DND-41 (cell line): ENCODE measurements around the gene ZNF384.

Source experiments
- ATAC-seq: fragments of 200-7000 bp; cut with Tn5 transposase; 3 replicates; pipeline ENCODE4 v1.9.1; 2021; ENCODE audit warnings: low read depth; ENCODE audit not compliant: insufficient read depth
- DNase-seq: peaks from one replicate; pipeline ENCODE4 v3.0.0-alpha.2; 2020
- H2AFZ ChIP-seq: 2 replicates; pipeline ENCODE4 v1.6.0; 2012; ENCODE audit warnings: low read depth, low read length
- H3K27ac ChIP-seq: 2 replicates; pipeline ENCODE4 v1.5.1; 2012; ENCODE audit warnings: low read length, inconsistent platforms
- H3K27me3 ChIP-seq: fragments of 200-600 bp; sonication (generic); 2 replicates; pipeline ENCODE4 v1.6.0; 2012; ENCODE audit warnings: low read length, mild to moderate bottlenecking, inconsistent platforms; ENCODE audit not compliant: insufficient read depth, poor library complexity
- H3K36me3 ChIP-seq: 2 replicates; pipeline ENCODE4 v1.5.1; 2012; ENCODE audit warnings: low read length, inconsistent platforms; ENCODE audit not compliant: insufficient read depth
- H3K4me1 ChIP-seq: 2 replicates; pipeline ENCODE4 v1.5.1; 2012; ENCODE audit warnings: mild to moderate bottlenecking, low read length; ENCODE audit not compliant: insufficient read depth
- H3K4me2 ChIP-seq: 2 replicates; pipeline ENCODE4 v1.6.0; 2012; ENCODE audit warnings: mild to moderate bottlenecking, moderate library complexity, low read length, inconsistent platforms; ENCODE audit not compliant: insufficient read depth
- H3K4me3 ChIP-seq, 2 experiments: fragments of 200-600 bp in 1 of 2; shearing (Covaris generic) in 1 of 2; 2 replicates each; pipeline ENCODE4 v1.5.1; 2012 to 2016; ENCODE audit warnings: inconsistent platforms in 2 of 2, low read length in 2 of 2, mild to moderate bottlenecking in 2 of 2, low read depth in 1 of 2, moderate library complexity in 1 of 2
- H3K79me2 ChIP-seq: 2 replicates; pipeline ENCODE4 v1.6.0; 2012; ENCODE audit warnings: low read length, inconsistent platforms; ENCODE audit not compliant: insufficient read depth
- H3K9ac ChIP-seq: 2 replicates; pipeline ENCODE4 v1.6.0; 2012; ENCODE audit warnings: low read depth, mild to moderate bottlenecking, inconsistent platforms, low read length, moderate library complexity
- H3K9me3 ChIP-seq: 2 replicates; pipeline ENCODE4 v1.5.1; 2012; ENCODE audit warnings: low read length, moderate library complexity, mild to moderate bottlenecking, inconsistent platforms; ENCODE audit not compliant: insufficient read depth, severe bottlenecking
- H4K20me1 ChIP-seq: 2 replicates; pipeline ENCODE4 v1.6.0; 2012; ENCODE audit warnings: low read length; ENCODE audit not compliant: insufficient read depth
- EZH2 ChIP-seq: IDR thresholded peaks from 3 replicates; pipeline ENCODE4 v1.6.1; 2012; ENCODE audit warnings: borderline replicate concordance, low read depth, mild to moderate bottlenecking, moderate library complexity, low read length, inconsistent platforms; ENCODE audit not compliant: severe bottlenecking
- TF ChIP-seq, protein P1 (sequence below): IDR thresholded peaks from 2 replicates; pipeline ENCODE4 v1.5.1; 2012; ENCODE audit warnings: borderline replicate concordance, low read length, moderate library complexity, mild to moderate bottlenecking; ENCODE audit not compliant: poor library complexity, severe bottlenecking; ENCODE audit errors: extremely low read depth

ZNF384 gene

GRCh38 chr12:6725350-6725749 is 36.2 kb upstream of the ZNF384 start:
- Histone ChIP-seq H2AFZ (no peak overlapping the region), H3K4me1 (peaks cover 29% of the 10 kb centered on the region), H3K27ac (no peak overlapping the region), H3K27me3 (no peaks in the 10 kb centered on the region), H3K9me3 (no peaks in the 10 kb centered on the region), H4K20me1 (no peaks in the 10 kb centered on the region), H3K9ac (peak overlapping the region; percentile 62; the same call in 1 of the 2 replicates), H3K79me2 (peaks cover 14% of the 10 kb centered on the region), H3K4me3 (peak overlapping the region in 1 of 2 experiments; percentile 69; a peak in 2 of 4 replicates), H3K4me2 (peak overlapping the region; percentile 90), H3K36me3 (peaks cover 29% of the 10 kb centered on the region)
- TF ChIP-seq EZH2, result no peak
- TF ChIP-seq, protein P1, sequence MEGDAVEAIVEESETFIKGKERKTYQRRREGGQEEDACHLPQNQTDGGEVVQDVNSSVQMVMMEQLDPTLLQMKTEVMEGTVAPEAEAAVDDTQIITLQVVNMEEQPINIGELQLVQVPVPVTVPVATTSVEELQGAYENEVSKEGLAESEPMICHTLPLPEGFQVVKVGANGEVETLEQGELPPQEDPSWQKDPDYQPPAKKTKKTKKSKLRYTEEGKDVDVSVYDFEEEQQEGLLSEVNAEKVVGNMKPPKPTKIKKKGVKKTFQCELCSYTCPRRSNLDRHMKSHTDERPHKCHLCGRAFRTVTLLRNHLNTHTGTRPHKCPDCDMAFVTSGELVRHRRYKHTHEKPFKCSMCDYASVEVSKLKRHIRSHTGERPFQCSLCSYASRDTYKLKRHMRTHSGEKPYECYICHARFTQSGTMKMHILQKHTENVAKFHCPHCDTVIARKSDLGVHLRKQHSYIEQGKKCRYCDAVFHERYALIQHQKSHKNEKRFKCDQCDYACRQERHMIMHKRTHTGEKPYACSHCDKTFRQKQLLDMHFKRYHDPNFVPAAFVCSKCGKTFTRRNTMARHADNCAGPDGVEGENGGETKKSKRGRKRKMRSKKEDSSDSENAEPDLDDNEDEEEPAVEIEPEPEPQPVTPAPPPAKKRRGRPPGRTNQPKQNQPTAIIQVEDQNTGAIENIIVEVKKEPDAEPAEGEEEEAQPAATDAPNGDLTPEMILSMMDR, result no peak
- ATAC-seq, result no peak
- DNase-seq, result no peak

GRCh38 chr12:6724409-6724797 is 35.2 kb upstream of the ZNF384 start:
- no peaks in the 10 kb centered on the region for H3K9me3 ChIP-seq
- peak overlapping the region; percentile 30 to 69; a peak in 3 of 4 replicates for H3K4me3 ChIP-seq
- peak overlapping the region; percentile 62 for H3K9ac ChIP-seq
- no peaks in the 10 kb centered on the region for H3K27me3 ChIP-seq
- DNase-seq, result peak; percentile 48
- no peak for TF ChIP-seq EZH2
- TF ChIP-seq, protein P1, result no peak
- peaks cover 14% of the 10 kb centered on the region for H3K79me2 ChIP-seq
- peaks cover 29% of the 10 kb centered on the region for H3K4me1 ChIP-seq
- peak overlapping the region; percentile 77 for H3K27ac ChIP-seq
- no peaks in the 10 kb centered on the region for H4K20me1 ChIP-seq
- H3K4me2 ChIP-seq, result peak overlapping the region; percentile 90
- ATAC-seq, result peak; percentile 25
- H3K36me3 ChIP-seq, result peaks cover 20% of the 10 kb centered on the region
- peak overlapping the region; percentile 85 for H2AFZ ChIP-seq

DNA sequence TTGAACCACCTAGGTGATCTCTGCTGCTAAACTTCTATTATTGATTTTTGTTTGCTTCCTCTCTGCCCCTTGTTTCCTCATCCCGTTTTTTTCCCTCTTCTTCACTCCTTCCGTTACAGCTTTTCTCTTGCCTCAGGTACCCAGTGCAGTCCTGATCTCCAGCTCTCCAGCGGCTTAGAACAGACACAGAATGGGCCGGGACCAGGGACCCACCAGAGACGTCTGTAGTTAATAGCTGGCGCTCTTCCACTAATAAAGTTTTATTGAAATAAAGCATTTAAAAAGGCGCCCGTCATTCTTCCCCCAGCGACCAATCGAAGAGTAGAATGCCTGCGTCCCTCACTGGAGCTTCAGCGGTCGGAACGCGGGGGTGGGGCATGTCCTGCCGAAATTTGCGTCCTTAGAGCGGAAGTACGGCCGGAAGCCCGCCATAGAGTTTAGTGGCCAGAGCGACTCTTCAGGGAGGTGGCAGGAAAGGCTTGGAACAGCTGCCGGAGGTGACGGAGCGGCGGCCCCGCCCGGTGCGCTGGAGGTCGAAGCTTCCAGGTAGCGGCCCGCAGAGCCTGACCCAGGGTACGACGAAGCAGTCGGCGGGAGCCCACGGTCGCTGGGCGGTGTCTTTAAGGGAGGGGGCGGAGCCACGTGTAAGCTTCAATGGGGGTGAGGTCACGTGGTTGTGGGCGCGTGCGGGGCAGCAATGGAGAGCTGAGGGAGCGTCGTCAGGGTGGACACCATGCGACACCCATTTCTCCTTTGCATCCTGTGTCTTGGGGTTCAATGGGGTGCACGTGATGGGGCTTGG is 34.6 kb upstream of the ZNF384 start, which contains the start of gene COPS7A:
Gene COPS7A, plus strand, starts transcription at position 440 of the 802 bp plus-strand sequence. CDS start 611 bp downstream, outside the sequence.
- peak; percentile 94 for ATAC-seq
- Histone ChIP-seq H2AFZ (peak within 1 kb of the TSS; percentile 85), H3K79me2 (peaks cover 14% of the 10 kb centered on the region), H3K27ac (peak within 1 kb of the TSS; percentile 77), H3K4me2 (peak within 1 kb of the TSS; percentile 90), H3K36me3 (peaks cover 14% of the 10 kb centered on the region), H3K4me3 (peak within 1 kb of the TSS; percentile 30 to 69; a peak in 3 of 4 replicates), H3K9me3 (no peaks in the 10 kb centered on the region), H3K9ac (peak within 1 kb of the TSS; percentile 62), H3K4me1 (peaks cover 29% of the 10 kb centered on the region), H4K20me1 (no peaks in the 10 kb centered on the region), H3K27me3 (no peaks in the 10 kb centered on the region)
- peak; percentile 98 for DNase-seq
- no peak for TF ChIP-seq EZH2
- TF ChIP-seq, protein P1, result no peak
